ENCODE measurements around the gene SUSD3.

Gene SUSD3

DNA sequence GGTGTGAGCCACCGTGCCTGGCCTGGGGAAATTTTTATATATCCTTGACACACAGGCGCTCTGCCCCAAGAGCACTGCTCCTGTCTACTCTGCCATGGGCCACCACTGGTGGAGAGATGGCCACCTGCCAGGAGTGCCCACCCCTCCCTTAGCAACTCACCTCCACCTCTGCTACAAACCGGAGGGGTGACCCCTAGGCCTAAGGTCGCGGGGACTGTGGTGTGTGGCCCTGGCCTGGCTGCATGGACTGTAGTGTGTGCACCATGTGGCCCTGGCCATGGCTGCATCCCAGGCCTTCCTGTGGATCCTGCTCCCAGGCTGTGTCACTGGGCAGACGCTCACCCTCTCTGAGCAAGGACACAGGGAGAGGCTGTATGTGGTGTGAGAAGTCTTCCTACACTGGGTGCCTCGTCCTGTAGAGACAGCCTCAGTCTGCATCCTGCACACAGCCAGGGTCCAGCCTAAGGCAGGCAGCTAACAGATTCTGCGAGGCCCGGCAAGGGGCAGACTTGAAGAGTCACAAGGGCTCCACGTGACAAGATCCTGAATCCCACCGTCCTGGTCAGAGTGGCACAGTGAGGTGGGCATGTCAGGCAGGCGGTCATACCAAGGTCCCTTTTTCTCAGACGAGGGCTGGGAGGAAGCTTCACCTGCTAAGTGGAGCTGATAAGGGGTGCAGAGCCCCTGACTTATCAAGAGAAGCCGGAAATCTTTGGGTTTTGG is 65.2 kb downstream of the SUSD3 start:
- DNase-seq (ENCODE audit: low read depth in 2 of 2): no peak

DNA sequence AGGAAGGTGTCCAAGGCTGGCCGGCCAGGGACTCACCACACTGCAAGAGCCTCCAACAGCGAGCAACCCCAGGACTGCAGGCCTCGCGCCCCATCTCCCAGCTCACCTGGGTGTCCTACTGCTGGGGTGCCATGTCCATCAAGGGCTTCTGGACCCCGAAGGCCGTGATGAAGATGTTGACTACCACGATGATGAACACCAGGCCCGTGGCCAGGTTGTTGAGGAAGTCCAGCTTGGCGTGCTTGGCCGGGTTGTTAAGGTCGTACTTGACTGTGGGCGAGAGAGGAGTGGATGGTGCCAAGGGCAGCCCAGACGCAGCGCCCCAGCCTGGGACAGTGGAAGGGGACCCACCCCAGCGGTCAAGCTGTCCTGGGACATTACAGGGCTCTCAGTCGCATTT is 66.3 kb downstream of the SUSD3 start:
- no peak for DNase-seq (ENCODE audit: low read depth in 2 of 2)

DNA sequence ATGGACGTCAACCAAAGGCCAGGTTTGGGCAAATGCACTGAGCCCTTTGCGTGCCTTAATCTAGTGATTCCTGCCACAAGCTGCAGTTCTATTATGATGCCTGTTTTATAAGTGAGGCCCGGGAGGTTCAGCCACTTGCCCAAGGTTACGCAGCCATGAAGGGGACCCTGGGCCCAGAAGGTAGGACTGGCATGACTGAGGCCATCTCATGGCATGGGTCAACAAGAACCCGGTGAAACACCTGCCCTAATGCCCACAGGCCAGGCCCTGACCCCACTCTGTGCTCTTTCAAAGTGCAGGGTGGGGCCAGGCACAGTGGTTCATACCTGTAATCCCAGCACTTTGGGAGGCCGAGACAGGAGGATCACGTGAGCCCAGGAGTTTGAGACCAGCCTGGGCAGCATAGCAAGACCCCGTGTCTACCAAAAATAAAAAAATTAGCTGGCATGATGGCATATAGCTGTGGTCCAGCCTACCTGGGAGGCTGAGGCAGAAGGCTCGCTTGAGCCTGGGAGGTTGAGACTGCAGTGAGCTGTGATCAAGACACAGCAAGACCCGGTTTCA is 66.9 kb downstream of the SUSD3 start:
- DNase-seq (ENCODE audit: low read depth in 2 of 2): no peak

DNA sequence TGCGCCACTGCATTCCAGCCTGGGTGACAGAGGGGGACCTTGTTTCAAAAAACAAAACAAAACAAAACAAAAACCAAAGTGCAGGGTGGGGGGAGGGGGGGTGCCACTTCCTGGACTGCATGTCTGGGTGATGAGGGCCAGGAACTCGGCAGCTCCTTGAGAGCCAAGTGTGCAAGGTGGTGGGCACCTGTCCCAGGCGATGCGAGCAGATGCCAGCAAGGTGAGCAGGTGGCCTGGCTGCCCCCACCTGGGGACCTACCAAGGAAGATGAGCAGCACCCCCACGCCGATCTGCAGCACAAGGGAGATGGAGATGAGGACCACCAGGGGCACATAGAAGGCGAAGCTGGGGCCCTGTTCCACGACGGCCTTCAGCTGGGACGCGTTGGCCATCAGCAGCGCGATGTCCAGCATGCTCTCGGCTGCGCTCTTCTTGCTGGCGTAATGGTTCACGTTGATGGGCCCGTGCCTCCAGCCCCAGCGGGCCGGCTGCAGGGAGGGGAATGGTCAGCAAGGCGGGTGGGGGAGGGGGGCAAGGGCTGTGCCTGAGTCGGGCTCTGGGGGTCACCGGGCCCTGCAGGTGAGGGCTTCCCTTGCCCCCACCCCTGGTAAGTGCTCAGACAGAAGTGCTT is 67.8 kb downstream of the SUSD3 start:
- no peak for DNase-seq (ENCODE audit: low read depth in 2 of 2)

DNA sequence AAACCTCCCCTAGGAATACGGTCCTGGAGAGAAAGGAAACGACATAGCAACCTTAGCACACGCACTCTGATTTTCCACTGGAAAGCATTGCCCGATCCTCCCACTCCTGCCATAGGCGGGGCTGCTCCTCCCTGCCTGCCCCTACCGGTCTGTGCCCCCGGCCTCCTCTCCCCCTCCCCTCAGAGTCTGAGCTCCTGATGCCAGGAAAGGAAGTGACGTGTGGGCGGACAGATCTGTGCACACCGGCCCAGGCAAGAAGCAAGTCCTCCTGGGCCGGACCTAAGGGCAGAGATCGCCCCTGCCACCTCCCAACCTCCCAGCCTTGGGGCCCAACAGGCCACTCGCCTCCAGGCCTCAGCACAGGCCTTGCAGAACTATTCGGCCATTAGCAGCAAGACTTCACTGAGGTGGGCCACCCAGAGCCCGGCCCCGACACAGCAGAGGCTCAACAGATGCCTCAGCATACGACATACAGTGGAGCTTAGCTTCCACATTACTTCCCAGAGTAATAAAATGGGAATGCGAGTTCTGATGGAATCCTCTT is 68.4 kb downstream of the SUSD3 start:
- DNase-seq (ENCODE audit: low read depth in 2 of 2): no peak

DNA sequence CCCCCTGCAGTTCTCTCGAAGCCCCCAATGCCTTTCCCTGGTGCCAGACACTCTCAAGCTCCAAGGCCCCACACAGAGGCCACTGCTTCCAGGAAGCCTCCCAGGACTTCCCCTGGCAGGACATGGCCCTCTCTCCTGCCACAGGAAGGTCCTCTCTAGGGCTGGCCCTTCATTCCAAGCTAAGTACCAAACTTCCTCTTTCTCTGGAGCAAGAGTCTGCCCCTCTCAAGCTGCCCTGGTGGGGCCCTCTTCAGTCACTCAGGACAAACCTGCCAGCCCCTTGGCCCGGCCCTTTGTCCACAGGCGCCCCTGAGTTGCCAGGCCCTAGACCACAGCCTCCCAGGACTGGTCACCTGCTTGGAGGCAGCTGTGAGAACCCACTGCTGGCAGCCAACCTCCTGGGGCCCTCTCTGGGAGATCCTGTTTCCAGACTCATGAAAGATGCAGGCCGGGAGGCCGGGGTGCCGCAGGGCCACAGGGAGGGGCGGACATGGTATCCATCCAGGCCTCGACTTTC is 69.0 kb downstream of the SUSD3 start:
- DNase-seq (ENCODE audit: low read depth in 2 of 2): no peak

DNA sequence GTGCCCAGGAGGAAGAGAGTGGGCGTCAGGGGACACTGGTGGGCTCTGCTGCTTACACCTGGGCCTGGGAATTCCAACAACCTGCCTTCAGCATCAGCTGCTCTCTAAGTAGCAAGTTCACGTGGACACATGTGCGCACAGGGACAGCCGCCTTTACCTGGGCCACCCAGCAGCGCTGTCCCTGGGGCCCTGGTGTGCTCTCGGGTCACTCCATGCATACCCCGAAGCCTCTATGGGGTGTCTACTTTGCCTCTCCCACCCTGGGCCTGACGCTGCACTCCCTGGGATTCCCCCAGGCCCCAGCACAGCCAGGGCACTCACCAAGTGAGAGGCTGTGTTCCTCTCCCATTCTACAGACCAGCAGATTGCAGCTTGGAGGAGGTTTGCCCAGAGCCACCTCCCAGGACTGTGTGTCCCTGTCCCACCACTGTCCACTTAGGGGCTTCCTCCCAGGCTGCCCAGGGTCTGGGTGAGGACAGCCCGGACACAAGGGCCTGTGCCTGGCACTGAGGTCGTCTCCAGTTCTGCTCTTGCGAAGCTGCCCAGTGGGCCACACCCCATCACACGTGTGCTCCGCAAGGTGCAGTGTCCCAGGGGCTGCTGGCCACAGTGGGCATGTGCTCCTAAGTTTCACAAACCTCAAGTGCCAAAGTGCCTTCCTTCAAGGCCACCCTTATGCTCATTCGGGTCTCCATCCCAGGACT is 69.7 kb downstream of the SUSD3 start:
- DNase-seq (ENCODE audit: low read depth in 2 of 2): no peak

DNA sequence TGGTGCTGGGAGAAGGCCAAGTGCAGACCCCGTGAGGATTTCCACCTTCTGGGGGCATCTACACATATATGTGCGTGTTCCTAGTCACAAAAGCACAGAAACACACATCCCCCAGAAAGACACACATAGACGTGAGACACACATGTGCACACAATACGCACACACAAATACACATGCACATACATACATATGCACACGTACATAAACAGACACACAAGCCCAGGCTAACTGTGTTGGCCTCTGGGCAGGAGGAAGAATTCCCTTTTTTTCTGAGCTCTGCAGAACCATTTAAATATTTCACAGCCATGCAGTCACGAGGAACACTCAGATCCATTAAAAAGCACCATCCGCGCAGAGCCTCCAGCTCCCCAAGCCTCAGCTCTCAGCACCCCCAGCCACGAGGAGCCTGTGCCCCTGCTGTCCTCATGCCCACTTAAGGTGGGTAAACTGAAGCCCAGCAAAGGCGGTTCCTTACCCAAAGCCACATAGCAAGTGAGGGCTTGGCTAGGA is 70.3 kb downstream of the SUSD3 start:
- DNase-seq (ENCODE audit: low read depth in 2 of 2): no peak

DNA sequence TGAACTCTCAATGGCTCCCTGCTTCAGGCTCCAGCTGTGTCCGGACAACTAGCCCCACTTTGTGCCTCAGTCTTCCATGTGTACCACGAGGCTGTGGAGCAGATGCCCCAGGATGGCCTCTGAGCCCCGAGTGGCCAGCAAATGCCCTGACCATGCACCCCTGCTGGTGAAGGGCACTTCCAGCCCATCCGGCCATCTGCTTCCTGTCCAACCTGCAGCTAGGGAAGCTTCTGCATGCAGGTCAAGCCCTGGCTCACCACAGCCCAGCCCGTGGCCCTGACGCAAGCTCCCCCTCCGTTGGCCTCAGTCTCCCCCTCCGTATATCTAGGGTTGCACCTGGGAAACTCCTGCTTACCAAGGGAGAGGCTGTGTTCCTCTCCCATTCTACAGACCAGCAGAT is 70.8 kb downstream of the SUSD3 start:
- DNase-seq (ENCODE audit: low read depth in 2 of 2): no peak

DNA sequence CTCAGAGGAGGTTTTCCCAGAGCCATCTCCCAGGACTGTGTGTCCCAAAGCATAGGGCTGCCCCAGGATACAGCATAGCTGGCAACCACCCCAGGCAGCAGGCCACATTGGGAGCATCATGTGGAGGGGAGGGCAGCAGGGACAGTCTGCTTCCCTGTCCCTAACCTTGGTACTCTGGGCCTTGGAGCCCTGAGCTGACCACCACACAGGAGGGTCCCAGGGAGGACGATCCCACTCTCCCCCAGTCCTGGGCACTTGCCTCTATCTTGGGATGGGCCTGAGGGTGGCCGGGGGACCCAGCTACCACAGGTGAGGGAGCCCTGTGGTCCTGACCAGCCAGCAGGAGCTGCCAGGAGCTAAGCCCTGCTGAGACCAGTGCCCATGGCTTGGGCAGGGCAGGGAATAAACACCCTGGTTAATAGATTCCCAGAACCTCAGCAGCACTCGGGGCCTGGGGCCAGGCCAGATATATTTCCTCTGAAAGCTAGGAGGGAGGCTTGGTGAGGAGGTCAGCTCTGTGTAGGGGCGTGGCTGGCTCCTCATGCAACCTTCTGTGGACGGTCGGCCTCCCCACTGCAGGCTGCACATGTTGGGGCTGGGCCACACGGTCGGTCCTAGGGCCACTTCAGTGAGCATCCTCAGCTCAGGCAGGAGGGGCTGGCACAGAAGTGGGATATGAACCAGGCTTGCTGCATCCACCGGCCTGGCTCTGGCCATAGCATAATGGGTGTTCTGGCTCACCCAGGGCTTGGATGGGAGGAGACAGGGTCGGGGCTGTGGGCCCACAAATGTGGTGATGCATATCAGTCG is 71.4 kb downstream of the SUSD3 start:
- no peak for DNase-seq (ENCODE audit: low read depth in 2 of 2)

DNA sequence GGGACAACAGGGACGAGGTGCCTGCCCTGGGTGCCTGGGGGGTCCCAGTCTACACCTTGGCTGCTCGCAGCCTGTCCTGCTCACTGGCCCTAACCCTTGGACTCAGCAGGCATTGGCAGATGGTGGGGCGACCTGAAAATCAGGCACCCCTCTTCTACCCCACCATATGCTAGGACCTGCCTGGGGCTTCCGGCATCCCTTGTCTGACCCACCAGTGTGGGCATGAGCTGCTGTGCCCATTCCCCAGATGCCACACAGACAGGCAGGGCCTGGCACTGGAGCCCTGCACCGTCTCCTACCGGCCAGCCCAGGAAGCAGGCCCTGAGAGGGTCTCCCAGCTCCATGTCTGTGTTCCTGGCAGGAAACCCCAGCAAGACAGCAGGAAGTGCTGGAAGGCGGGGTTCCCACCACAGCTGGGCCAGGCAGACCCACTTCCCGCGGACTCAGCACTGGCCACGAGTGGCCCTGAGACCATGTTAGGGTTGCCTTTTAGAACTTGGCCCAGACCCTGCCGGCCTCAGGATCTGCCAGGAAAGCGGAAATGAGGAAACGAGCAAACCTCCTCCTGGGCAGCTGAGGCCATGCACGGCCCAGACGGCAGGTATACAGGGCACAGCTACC is 72.5 kb downstream of the SUSD3 start:
- DNase-seq (ENCODE audit: low read depth in 2 of 2): no peak

DNA sequence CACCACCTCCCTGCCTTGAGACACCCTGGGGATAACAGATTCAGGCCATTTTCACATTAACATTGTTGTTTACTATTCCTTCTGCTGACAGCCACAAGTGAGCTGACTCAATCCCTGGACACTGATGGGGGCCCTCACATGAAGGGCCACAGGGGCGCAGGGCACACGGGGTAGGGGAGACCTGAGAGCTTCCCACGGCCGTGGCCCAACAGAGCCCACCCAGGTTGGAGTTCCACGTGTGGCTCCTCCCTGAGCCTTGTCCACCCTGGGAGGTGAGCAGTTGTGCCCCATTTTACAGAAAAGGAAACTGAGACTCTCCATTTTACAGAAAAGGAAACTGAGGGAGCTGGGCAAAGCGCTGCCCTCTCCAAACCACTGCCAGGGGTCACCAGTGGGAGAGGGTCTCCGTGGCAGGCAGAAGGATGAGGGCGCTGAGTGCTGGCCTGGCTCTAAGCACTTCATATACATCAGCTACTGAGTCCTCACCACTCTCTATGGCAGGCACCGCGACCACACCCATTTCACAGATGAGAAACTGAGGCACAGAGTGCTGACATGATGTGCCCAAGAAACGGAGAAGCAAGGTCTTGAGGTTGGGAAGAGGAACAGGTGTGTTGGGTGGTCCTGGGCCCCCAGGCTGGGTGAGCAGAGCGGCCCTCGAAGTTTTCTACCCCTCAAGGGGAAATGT is 73.2 kb downstream of the SUSD3 start:
- DNase-seq (ENCODE audit: low read depth in 2 of 2): no peak

DNA sequence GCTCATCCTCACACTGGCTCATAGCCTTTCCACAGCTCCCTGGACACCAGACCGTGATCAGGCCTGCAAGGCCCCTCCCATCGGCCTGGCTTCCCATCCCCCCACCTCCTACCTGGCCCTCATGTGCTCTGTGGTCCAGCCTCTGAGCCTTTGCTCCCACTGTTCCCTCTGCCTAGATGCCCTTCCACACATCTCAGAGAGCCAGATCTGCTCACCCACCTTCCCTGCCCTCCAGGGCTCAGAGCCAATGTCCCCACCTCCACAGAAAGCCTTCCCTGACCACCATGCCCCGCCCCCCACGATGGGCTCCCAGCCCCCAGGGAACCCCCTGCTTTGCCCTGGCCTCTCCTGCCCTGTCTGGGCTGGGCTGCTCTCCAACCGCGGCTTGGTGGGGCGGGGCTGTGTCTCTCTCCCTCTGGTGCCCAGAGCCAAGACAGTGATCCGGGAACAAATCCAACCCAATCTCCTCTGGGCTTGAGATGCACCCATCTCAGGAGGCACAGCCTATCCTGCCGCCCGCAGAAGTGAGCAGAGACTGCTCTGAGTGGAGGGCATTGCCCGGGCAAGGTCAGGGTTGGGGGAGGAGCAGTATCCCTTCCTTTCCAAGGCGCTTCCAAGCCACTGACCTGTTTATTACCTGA is 73.9 kb downstream of the SUSD3 start:
- DNase-seq (ENCODE audit: low read depth in 2 of 2): no peak

DNA sequence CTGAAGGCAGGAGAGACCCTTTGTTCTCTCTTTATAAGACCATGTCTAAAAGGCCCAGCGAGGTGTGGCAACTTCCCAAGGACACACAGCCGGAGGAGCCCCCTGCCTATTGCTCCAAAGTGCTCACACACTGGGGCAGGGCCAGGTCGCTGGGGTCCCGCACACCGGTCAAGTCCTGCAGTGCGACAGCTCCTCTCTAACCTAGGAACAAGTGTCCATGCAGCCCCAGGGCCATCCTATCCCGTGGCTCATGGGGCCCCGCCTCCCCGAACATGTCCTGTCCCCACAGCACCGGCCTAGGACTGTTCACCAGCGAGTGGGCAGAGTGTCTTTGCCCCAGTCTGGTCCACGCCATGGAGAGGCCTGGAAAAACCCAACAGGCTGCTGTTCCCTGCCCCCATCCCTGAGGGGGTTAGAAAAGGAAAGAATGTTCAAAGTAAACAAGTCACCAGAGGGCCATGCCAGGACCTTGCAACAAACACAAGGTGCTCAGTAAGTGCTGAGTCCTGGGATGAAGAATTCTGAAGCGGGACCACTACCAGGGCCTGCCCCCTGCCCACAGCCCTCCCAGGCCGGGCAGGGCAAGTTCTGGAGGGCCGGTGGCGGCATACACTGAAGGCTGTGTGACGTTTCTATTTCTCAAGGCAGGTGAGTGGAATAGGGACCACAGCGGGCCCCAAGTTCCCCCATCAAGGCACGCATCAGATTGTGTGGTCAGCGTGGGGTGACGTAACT is 74.6 kb downstream of the SUSD3 start:
- no peak for DNase-seq (ENCODE audit: low read depth in 2 of 2)

DNA sequence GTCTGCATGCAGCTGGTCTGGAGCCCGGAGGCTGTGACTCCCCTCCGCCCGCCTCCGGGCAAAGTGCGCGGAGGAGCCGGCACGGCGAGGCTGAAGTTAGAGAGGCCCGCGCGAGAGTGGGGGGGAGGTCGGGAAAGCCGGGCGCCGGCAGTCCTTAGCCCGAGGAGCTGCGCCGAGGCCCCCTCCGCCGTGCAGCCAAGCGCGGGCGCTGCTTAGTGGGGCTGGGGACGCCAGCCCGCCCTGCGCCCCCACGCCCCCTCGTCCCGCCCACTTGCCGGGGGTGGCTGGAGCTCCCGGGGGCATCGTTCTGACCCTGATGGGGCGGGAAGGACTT is 75.1 kb downstream of the SUSD3 start:
- peak in 1 of 2 experiments; percentile 13 for DNase-seq (ENCODE audit: low read depth in 2 of 2)

DNA sequence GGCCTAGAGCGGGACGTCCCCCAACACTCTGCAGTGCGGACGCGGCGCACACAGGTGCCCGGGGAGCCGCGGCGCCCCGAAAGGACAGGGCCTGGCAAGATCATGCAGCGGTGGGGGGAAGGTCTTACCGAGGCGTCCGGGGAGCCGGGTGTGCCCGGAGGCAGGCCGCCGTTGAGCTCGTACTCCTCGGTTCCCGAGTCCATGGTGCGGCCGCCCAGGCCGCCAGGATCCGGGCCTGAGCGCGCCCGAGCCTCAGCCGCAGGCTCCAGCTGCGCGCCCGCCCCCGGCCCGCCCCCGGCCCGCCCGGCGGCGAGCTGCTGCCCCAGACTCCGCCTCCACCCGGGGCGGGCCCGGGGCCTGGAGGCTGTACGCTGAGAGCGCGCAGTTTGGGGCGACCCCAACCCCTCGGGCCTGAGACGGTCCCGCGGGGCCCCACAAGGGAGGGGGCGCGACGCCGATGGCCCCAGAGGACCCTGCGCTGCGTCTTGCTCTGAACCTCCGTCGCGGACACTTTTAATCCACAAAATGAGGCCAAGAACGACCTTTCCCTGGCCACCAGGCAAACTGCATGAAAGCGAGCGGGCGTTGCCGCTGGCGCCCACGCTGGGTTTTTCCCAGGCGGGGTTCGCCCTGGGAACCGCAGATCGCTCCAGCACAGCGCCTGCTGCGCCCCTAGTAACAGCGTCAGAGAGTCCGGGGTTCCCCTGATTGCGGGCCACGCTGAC is 75.7 kb downstream of the SUSD3 start, which contains the start of gene NINJ1:
Gene NINJ1 (minus strand): TSS at position 237 of the 725 bp plus-strand sequence. CDS start 34 bp downstream, at position 203.
- DNase-seq (ENCODE audit: low read depth in 2 of 2): peak; percentile 8 to 15

Data from fibroblast of skin of left biceps (primary cell).